GM12875 (cell line): ENCODE results near the gene CHST1.

Experiments
- H3K4me3 ChIP-seq: one replicate; pipeline ENCODE4 v1.5.1; 2011; ENCODE audit warnings: low read depth, low read length, control low read depth
- TF ChIP-seq, protein P1 (sequence below): IDR thresholded peaks from 2 replicates; pipeline ENCODE4 v1.5.1; 2011; ENCODE audit warnings: low read depth, mild to moderate bottlenecking, control low read depth, inconsistent platforms, low read length, moderate library complexity, borderline replicate concordance; ENCODE audit not compliant: insufficient read depth

The CHST1 gene

DNA sequence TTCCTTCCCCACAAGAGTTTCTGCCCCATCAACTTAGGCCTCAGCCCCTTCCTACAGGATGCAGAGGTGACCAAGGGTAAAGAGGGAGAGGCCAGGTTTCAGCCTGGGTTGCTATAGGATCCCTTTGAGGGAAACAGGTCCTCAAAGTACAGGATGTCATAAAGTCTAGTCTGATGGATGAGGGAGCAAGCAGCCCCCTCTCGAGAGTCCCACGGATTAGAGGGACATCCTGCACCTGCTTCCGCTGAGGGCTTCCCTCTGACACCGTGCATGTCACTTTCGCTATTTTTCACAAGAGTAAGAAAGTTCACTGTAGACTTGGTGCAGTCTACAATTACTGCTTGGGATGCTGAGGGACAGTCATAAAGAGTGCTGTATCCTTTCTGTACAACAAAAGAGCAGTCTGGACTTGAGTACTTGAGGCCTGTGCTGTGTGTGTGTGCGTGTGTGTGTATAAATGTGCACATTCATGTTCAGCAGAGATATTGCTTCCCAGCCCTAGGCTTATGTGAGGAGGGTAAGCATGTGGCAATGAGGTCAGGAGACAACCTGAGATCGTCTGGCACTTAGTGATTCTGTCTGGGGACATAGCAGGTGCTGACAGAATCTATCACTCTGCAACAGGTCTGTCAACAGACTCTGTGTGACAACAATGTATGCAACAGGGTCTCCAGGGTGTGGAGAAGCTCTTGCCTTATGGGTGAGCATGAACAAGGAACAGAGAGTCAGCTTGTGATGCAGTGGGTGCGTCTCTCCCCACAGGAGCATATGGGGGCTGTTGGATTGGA lies 18.0 kb upstream of the CHST1 start:
- H3K4me3 ChIP-seq: no peak overlapping the region
- TF ChIP-seq, protein P1, sequence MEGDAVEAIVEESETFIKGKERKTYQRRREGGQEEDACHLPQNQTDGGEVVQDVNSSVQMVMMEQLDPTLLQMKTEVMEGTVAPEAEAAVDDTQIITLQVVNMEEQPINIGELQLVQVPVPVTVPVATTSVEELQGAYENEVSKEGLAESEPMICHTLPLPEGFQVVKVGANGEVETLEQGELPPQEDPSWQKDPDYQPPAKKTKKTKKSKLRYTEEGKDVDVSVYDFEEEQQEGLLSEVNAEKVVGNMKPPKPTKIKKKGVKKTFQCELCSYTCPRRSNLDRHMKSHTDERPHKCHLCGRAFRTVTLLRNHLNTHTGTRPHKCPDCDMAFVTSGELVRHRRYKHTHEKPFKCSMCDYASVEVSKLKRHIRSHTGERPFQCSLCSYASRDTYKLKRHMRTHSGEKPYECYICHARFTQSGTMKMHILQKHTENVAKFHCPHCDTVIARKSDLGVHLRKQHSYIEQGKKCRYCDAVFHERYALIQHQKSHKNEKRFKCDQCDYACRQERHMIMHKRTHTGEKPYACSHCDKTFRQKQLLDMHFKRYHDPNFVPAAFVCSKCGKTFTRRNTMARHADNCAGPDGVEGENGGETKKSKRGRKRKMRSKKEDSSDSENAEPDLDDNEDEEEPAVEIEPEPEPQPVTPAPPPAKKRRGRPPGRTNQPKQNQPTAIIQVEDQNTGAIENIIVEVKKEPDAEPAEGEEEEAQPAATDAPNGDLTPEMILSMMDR: no peak

DNA sequence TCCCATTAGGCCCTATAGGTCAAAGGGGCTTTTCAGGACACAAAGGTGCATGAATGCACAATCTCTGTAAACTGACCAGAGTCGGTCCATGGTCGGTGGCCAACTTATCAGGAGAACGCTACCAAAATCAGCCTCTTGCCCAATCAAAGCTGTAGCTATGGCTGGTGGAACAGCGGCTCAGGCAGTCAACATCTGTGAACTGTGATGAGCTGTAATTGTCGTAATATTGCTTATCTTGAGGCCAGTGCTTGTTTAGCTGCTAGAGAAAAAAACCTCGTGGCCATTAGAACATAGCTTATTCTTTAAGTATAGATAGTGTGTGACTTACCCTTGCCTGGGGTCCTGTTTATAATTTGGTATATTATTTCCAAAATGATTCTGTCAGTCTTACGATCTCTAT lies 14.4 kb upstream of the CHST1 start:
- no peak overlapping the region for H3K4me3 ChIP-seq

DNA sequence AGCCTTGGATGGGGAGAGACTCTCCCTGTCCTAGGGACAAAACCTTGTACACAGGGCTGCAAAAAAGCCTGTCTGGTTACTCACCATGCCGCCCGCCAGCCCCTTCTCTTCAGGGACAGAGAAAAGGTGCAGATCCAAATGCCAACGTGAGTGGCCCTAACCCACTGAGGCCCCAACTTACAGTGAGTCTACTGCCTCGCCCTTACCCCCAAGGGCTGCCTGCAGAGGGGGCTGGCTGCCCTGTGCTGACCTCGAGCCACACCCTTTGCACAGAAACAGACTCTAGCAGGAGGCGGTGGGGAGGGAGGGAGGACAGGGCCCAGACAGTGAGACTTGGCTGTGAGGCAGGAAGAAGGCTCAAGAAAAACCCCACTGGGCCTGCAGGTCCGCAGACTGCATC lies 13.6 kb upstream of the CHST1 start:
- TF ChIP-seq, protein P1: no peak
- H3K4me3 ChIP-seq: no peak overlapping the region

More for the DNA sequence above, 14.4 kb upstream of the CHST1 start:
- TF ChIP-seq, protein P1: no peak

DNA sequence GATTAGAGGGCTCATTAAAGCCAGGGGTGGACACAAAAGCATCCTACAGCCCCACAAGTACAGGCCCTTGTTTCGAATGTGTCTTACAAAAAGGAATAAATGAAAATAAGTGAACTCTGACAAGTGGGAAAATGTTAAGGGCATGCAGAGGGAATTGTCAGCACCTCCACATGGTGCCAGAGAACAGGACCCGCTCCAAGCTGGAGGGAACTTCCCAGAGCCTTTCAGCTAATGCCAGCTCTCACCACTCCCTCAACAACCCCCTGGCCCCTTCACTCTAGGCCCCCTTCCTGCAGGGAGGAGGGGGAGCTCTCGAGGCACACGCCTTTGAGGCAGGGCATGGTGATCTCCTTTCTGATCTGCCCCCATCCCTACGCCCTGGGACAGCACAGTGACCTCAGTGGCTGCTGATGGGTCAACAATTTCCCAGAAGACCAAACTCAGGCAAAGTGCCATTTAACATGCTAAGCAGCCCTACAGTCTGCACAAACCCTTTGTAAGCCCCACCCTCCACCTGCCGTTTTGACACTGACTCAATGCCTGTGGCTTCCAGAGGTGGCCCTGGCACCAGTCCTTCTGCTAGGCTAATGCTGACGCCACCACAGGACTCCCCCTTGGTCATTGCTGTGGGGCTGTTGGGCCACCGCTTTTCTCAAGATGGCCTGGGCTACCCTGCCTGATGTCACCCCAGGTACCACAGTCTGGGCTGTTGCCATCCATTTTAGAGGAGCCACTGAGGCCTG lies 12.5 kb upstream of the CHST1 start:
- no peak overlapping the region for H3K4me3 ChIP-seq
- TF ChIP-seq, protein P1: no peak

DNA sequence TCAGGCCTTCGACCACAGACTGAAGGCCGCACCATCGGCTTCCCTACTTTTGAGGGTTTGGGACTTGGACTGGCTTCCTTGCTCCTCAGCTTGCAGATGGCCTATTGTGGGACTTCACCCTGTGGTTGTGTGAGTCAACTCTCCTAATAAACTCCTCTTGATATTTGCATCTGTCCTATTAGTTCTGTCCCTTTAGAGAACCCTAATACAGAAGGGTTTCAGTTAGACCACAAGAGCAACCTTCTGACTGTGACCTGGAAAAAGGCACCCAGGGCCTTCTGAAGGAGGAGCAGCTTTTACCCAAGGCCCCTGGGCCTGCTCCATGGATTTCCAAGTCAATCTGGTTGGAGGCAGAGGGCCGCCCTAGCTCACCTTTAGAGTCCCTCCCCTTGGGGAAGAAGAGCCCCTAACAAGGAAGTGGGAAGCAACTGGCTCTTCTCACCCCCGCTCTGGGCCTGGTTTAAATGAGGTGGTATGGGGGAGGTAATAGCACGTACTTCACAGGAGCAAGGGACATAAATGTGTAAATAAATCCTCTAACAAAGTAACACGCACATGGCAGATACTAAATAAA lies 11.2 kb upstream of the CHST1 start:
- H3K4me3 ChIP-seq: no peak overlapping the region
- TF ChIP-seq, protein P1: no peak

DNA sequence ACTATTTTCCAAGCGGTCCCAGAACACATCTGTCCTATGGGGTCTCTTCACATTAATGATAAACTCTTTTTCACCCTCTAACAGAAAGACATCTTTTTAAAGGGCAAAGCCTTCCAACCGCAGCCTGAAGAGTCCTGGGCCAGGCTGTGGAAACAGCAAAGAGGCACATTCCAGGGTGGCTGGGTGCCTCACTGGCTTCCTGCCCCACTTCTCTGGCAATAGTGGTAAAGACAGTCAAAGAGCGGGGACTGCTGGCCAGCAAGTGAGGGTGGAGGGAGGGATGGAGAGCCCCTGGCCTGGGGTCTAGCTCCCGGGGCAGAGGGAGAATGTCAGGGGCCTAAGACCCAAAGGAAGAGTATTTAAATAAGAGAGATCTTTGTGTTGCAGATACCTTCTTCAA lies 10.2 kb upstream of the CHST1 start:
- no peak overlapping the region for H3K4me3 ChIP-seq
- TF ChIP-seq, protein P1: no peak
